ENCODE data around the gene AVL9.

GRCh38 chr7:32531402-32531801, 36.1 kb downstream of the AVL9 start:
- no peak for TF ChIP-seq CTCF (IDR thresholded peaks at IDR 0.05)
- no peak for TF ChIP-seq MAX (IDR thresholded peaks at IDR 0.05)
- TF ChIP-seq REST (IDR thresholded peaks at IDR 0.05): no peak
- TF ChIP-seq HDAC2 (IDR thresholded peaks at IDR 0.05): no peak

Data from A549 (cell line).